GM19238 (cell line): ENCODE measurements around the gene MALRD1.
"Not testable (repeated sequence)": the region's sequence is repeated elsewhere in the genome, so short reads cannot be mapped to it uniquely, and the experiment has no call there.

Experiments used
- DNase-seq: peaks from one replicate; pipeline ENCODE4 v3.0.0; 2011; ENCODE audit warnings: low spot score; ENCODE audit not compliant: insufficient read length

Gene MALRD1

DNA sequence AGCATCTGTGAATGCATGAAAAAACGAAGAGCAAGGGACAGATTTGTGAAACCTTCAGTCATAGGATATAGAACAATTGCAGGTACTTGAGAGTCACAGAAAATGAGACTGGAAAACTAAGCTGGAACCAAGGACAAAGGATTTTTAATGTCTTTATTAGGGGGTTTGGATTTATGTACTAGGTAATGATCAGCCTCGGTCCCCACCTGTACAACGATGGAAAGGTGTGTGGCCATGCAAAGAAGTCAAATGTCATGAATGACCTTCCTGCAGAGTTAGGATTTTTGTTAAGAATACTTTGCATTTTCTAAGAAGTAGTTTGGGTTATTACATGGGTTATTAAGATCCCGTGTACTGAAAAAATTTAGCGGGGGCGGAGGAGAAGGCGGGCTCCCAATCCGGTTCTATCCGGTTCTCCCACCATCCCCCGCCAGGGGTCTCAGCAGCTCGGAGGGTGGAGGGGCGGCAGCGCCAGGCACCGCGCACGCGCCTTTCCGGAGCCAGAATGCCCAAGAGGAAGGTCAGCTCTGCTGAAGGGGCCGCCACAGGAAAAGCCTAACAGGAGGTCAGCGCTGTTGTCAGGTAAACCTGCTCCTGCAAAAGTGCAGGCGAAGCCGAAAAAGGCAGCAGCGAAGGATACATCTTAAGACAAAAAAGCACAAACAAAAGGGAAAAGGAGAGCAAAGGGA, 440.1 kb downstream of the MALRD1 start:
- no peak for DNase-seq

DNA sequence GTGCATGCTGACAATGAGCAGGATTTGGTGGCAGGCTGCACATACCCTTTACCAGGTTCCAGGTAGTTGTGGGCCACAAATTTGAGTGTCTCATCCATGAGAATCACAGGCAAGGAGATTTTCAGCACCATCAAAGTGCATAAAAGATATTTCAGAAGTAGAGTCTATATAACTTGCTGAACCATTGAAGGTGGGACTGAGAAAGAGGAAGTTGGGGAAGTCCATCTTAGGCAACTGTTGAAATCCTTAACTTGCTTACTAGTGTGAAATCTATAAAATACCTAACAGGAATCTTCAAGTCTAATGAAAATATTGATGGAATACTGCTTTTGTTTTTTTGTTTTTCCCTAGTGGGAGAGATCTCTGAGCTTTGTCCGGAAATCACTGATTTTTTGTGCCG, 442.6 kb downstream of the MALRD1 start:
- no peak for DNase-seq

DNA sequence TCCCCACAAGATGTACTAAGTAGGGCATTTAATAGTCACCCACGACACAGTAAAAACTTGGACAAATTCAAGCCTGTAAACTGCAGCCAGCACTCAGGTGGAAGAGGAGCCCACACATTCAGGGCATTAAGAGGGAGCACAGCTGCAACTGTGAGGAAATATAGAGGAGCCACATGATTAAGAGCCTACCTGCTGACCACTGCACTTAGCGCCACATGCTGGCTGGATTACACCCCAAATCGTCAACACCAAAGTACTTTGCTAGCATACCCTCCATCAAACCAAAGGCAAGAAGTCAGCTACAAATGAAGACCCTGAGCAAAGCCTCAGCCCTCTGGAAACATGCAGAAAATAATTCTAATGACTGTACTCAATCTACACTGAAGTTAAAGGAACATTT, 445.3 kb downstream of the MALRD1 start:
- no peak for DNase-seq

DNA sequence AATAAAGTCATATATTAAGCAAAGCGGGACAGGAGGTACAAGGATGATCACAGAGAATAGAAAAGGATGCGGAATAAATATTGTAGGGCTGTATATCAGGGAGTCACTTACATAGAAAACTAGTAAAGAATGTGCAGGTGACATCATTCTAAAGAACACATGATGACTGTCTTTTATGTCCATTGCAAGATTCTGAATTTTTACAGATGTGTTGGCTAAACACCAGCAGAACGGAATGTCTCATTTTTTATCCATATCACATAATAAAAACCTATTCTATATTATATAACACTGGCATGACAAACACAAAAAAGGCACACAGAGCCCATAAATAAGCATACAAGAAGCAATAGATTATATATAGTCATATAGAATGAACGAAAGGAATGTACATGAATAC, 448.4 kb downstream of the MALRD1 start:
- DNase-seq = no peak

DNA sequence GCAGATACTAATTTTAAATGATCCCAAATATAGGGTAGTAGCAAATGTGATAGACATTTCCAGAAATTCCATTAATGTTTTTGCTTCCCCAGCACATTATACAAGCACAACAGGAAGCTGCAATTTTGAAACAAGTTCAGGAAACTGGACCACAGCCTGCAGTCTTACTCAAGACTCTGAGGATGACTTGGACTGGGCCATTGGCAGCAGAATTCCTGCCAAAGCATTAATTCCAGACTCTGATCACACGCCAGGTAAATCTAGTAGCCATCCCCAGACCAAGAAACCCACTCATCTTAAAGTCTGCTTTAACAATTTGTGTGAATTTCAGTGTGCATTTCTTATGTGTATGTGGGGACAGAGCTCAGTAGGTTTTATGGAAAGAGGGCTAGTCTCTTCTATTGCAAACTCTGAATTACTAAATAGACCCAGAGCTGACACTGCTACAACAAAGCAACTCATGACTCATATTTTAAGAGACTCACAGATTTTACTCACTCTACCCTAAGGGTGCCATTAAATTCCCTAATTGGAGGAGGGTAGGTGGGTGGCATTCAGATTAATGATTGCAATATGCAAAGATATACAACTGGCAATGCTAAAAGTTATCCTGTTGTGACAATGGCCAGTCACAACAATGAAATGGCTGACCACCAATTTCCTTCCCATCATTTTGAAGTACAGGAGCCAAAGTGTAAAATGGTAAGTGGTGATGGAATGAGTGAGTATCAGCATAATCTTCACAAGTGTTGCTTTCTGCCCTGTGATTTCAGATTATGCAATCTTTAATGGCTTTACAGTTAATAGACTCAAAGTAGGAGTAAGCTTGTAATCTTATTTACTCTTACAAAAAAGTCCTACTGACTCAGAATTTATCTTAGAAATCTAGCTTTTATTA, 450.0 kb downstream of the MALRD1 start:
- no peak for DNase-seq

DNA sequence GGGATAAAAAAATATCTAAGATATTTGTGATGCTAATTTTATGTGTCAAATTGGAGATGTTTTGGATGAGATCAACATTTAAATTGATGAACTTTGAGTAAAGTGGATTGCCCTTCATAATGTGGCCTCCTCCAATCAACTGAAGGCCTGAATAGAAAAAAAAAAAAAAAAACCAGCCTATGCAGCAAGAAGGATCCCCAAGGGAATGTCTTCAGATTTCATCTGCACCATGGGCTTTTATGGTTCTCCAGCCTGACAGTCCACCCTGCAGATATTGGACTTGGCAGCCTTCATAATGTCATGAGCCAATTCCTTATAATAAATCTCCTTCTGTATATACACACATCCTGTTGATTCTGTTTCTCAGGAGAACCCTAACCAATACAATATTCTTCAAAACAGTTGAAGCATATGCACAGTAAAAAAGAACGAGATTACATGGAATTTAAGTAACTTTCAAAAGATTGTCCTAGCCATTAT, 450.7 kb downstream of the MALRD1 start:
- DNase-seq = no peak

DNA sequence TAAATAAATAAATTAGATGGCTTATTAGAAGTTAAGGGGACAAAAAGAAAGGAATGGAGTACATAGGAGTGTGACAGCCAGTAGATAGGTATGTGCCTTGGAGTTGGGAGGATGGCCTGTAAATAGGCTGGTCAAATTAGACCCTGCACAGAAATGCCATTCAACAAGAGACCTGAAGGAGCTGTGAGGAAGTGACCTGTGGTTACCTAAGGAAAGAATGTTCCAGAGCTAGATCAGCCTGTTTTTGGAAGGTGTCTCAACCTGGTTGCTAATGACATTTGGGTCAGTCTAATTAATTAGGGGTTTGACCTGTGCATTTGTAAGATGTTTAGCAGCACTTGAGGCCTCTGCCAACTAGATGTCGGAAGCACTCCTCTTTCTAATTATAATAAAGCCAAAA, 452.4 kb downstream of the MALRD1 start:
- DNase-seq = no peak

DNA sequence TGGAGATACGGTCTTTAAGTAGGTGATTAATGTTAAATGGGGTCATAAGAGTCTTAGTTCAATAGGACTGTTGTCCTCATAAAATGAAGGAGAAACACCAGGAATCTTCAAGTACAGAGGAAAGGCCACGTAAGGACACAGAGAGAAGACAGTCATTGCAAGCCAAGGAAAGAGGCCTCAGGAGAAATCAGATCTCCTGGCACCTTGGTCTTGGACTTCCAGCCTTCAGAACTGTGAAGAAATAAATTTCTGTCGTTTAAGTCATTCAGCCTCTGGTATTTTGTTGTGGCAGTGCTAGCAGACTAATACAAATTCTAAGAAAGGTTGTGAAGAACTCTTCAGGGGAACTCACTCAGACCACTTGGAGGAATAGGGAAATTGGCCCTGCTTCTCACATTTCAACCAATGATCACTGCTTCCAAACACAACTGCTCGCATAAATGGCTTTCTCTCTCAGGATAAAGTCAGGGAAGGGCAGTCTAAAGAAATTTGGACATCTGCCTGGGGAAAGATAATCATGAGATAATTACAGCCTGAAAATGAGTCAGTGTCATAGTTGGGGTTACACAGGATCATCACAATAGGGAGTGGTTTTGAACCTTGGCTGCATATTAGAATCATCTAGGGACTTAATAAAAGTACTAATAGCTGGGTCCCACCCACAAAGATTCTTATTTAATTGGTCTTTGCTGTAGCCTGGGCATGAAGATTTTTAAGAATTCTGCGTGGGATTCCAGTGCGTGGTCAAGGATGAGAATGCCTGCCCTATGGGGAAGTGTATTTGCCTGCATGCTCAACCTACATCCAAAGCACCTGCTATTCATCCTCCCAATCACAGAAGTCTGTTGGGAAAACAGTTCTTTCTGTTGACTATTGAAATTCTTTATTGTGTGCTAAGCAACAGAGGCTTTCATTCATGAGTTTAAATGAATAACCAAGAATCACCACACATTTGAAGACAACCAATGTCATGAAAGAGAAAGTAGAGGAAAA, 457.0 kb downstream of the MALRD1 start:
- no peak for DNase-seq

DNA sequence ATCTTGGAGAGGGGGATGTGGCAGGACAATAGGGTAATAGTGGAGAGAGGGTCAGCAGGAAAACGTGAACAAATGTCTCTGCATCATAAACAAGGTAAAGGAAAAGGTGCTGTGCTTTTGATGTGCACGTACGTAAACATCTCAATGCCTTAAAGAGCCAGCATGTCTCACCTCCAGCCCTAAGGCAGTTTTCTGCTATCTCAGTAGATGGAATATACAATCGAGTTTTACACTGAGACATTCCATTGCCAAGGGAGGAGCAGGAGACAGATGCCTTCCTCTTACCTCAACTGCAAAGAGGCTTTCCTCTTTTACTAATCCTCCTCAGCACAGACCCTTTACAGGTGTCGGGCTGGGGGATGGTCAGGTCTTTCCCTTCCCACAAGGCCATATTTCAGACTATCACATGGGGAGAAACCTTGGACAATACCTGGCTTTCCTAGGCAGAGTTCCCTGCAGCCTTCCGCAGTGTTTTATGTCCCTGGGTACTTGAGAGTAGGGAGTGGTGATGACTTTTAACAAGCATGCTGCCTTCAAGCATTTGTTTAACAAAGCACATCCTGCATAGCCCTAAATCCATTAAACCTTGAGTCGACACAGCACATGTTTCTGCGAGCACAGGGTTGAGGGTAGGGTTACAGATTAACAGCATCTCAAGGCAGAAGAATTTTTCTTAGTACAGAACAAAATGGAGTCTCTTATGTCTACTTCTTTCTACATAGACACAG, 461.6 kb downstream of the MALRD1 start:
- DNase-seq = not testable (repeated sequence)

DNA sequence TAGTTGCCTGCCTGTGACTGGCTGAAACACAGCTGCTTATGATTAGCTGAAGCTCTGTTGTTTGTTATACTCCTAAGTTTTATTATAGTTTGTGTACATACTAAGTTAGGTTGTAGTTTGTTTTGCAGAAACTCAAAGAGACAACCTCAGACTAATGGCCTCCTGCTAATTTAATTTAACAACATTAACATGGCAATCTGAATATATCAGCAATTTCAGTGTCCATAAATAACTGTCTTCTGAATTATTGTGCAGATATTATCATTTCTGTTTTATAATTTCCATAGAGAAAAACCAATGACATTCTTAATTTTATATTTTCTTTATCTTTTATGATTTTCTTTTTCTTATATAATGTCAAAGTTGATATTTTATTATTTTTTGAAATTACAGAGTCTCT, 469.5 kb downstream of the MALRD1 start:
- DNase-seq = no peak

DNA sequence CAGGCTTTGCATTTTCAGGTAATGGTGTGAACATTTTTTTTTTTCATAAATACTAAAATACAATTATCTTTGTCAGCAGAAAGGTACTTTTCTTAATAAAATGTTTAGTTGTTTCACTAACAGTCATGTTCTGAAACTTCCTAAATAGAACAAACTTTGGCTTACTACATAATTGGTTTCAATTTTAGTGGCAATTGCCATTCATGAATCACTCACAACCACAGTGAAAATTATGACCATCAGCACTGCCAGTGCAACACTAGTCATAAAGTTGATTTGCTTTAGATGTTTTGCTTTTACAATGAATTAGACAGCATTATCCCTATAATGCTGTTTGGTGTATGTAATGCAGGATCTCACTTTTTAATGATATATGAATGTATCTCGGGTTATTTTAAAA, 470.0 kb downstream of the MALRD1 start:
- no peak for DNase-seq

DNA sequence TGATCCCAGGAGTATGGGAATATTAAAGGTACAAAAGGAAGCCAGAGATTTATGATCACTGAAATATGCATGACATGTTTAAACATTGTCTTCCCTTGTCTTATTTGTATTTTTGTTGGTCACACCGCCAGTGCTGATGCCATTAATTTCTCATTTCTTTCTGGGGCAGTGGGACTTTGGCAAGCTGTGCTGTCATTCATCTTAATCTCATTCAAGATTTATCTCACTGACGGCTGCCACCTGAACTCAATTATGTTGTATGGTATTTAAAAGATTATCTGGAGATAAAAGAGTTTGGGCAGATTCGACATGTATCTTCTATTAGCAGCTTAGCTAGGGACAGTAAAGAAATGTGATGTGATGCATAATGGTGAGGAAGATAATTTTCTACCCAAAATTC, 482.7 kb downstream of the MALRD1 start:
- no peak for DNase-seq

DNA sequence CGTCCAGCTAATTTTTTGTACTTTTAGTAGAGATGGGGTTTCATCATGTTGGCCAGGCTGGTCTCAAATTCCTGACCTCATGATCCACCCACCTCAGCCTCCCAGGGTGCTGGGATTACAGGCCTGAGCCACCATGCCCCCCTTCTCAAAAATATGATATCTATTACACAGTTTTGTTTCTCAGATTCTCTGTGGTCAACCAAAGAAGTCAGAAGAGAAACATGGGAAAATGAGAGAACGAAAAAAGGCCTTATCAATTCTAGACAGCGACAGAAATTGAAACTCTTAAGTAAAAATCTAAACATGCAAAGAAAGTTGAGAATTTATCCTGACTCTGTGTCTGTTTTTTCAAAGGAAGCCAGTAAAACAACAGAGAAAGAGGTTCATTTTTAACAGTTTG, 483.8 kb downstream of the MALRD1 start:
- no peak for DNase-seq

DNA sequence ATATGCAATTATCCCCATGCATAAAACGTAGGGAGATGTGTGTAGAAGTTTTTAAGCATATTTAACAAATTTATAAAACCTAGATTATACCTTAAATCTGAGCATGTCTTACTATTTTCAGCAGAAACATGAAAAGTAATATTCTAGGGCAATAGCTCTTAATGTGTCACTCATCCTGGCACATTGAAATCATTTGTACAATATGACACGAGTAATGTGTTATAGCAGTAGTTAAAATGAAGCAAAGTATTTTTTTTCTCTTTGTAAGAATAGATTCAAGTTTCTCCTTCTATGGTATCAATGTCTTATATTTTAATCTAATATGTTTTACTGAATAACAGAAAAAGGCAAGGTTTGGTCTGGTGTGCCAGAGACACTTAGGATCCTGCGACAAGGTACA, 492.7 kb downstream of the MALRD1 start:
- no peak for DNase-seq

DNA sequence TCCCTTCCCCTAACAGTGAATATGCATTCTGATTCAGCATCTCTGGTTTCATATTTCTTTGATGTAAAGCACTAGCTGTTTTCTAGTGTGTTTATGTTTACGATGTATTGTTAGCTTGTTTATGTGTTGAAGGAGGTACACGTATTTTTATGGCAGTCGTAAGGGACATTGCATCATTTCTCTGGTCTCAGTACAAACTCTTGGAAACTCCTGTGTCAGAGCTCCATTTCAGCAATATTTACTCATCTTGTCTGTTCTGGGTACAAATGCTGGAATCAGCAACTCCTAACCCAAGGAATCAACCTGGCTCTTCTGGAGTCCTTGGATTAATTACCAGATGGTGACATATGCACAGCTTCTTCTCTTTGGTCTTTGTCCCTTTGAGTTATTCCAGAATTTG, 497.6 kb downstream of the MALRD1 start:
- no peak for DNase-seq

DNA sequence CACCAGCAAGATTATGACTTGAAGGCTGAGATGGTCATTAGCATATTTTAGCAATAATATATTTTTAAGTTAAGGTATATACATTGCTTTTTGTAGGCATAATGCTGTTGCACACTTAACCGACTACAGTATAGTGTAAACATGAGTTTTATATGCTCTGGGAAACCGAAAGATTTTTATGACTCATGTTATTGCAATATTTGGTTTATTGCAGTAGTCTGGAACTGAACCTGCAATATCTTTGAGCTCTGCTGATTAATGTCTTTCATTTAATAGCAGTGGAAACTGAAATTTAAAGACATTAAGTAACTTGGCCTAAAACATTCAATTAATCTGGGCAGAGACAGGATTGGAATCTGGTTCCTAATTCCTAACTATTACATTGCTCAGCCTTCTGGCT, 500.9 kb downstream of the MALRD1 start:
- DNase-seq = no peak

DNA sequence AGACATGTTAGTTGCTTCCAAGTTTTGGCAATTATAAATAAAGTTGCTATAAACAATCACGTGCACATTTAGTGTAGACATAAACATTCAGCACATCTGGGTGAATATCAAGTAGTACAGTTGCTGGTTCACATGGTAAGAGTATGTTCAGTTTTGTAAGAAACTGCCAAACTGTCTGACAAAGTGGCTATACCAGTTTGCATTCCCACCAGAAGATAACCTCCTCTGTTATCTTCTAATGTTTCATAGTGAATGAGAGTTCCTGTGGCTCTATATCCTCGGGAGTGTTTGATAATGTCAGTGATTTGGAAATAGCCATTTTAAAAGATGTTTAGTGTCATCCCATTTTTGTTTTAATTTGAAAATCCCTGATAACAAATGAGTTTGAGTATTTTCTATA, 508.1 kb downstream of the MALRD1 start:
- DNase-seq = no peak

DNA sequence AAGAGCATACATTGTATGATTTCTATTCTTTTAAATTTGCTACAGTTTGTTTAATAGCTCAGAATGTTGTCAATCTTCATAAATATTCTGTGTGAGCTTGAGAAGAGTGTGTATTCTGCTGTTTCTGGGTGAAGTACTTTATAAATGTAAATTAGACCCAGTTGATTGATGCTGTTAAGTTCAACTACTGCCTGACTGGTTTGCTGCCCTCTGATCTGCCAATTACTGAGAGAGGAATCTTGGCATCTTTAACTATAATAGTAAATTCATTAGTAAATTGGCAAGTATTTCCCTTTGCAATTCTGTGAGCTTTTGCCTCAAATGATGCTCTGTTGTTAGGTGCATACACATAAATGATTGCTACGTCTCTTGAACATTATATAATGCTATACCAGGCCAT, 512.6 kb downstream of the MALRD1 start:
- DNase-seq = no peak

DNA sequence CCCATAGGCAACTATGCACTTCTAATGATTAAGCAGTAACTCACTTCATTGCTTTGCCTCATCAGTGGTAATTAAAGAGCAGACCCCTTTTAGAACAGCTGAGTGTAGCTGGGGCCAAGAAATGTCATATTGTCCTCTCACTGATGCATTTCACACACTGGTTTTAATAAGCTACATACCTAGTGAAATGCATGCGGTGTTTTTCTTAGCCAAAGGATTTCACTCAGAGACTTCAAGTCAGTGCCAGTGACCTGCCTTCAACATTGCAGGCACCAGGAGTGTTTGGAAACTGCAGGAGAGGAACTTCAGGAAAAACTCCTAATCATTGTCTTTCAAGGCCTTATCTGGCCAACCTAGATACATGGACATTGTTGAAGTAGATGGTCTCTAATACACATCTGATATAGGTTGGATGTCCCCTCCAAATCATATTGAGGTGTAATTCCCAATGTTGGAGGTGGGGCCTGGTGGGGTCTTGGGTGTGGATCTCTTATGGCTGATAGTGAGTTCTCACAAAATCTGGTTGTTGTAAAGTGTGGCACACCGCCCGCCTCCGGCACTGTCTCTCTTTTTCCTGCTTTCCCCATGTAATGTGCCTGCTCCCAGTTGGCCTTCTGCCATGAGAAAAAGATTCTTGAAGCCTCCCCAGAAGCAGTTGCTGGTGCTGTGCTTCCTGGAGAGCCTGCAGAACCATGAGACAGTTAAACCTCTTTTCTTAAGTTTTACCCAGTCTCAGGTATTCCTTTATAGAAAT, 515.0 kb downstream of the MALRD1 start:
- DNase-seq = no peak

DNA sequence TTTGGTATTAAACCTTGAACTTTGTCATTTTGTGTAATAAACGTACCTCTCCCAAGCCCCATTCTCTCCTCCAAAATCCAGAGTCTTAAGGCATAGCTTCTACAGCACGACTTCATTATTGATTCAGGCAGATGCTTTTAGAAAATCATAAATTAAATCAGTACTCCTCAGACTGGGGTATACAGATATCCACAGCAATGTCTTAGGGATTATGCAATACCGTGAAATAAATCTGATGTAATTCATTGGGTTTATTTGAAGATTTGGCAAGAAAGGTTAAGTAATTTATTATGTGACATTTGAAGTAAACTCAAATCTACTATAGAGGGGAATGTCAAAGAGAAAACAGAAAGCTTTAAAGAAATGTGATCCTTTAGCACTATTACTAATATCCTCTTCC, 521.5 kb downstream of the MALRD1 start:
- DNase-seq = no peak
